GM21825 (cell line): ENCODE measurements around the gene KRT82.
"Not testable (repeated sequence)": the region's sequence is repeated elsewhere in the genome, so short reads cannot be mapped to it uniquely, and the experiment has no call there.

Experiments used
- ATAC-seq: cut with Tn5 transposase; IDR thresholded peaks from one replicate; pipeline ENCODE4 v1.9.1; 2021; ENCODE audit warnings: mild to moderate bottlenecking, moderate library complexity; ENCODE audit not compliant: unreplicated experiment

KRT82 gene

DNA sequence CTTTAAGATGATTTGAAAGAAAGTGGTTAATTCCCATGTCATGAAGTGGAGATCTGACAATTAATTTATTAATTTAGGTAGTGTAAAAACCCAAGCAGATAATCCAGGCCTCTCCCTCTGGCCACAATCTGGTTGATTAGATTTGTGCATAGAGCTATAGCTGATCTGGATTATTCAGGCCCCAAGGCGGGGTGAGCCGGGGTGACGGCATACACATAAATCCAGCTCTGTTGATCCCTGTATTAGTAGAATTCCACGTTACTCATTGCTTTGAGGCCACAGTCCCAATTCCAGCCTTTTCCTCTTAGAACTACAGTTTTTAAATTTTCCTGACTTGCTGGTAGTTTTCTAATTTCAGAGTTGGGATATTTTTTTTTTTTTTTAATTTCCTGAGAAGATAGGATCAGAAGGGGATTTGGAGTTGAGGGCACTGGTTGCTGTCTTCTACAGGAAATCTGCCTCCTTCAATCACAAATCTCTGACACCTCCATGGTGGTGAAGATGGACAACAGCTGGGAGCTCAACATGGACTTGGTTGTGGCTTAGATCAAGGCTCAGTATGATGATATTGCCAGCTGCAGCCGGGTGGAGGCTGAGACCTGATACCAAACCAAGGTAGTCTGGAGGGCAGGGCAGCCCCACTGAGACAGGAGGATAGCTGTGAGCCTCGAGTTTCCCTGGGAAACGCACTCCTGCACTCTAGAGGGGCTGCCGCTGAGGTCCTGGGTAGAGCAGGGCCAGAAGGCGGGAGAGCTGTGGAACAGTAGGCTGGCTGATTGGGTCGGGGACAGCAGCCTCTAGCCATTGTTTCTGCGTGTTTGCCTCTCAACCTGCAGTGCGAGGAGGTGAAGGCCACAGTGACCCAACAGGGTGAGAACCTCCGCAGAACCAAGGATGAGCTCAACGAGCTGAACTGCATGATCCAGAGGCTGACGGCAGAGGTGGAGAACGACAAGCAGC, 58.3 kb downstream of the KRT82 start:
- ATAC-seq = no peak

GRCh38 chr12:52347016-52347415, 59.1 kb downstream of the KRT82 start:
- no peak for ATAC-seq

DNA sequence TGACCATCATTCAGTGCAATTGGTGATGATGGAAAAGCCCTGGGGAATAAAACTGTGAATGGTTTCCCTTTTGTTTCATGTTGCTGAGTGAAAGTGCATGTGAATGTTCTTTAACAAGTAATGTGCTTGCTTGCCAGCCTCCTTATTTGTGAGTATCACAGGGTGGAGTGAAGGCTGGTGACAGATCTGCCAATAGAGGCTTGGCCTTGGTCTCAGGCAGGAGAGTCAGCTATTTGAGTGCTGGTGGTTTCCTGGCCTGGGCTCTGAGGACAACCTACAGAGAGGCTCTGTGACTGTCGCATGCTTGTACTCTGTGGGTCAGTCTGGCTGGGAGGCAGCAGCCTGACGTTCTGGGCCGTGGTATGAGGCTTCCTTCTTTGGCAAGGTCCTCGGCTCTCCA, 59.5 kb downstream of the KRT82 start:
- no peak for ATAC-seq

GRCh38 chr12:52345041-52345440, 61.1 kb downstream of the KRT82 start:
- ATAC-seq = not testable (repeated sequence)

DNA sequence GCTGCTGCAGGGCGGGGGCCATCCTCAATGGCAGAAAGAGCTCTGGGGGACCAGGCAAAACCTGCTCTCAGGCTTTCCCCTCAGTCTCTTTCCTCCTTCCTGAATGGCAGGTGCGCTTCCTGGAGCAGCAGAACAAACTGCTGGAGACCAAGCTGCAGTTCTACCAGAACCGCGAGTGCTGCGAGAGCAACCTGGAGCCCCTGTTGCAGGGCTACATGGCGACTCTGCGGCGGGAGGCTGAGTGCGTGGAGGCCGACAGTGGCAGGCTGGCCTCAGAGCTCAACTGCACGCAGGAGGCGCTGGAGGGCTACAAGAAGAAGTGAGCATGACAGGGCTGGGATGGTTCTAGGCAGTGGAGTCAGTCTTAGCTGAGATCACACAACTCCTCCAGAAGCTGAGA, 62.0 kb downstream of the KRT82 start:
- ATAC-seq = no peak
